OCI-M2 (cell line): ENCODE measurements around the gene ACSS1.

ENCODE experiments used
- DNase-seq: peaks from one replicate; lab custom pipeline; 2025; ENCODE audit not compliant: unreplicated experiment; lab: John Stamatoyannopoulos, UW

The ACSS1 gene

GRCh38 chr20:25079171-25079570 lies 21.2 kb upstream of the ACSS1 start:
- no peak for DNase-seq

GRCh38 chr20:25078662-25079061 lies 20.7 kb upstream of the ACSS1 start:
- DNase-seq, result no peak

GRCh38 chr20:25077610-25078169 lies 19.8 kb upstream of the ACSS1 start:
- no peak for DNase-seq

- DNase-seq, result no peak
Measured at GRCh38 chr20:25076731-25077609, 19.0 kb upstream of the ACSS1 start.

GRCh38 chr20:25076201-25076600 lies 18.3 kb upstream of the ACSS1 start:
- DNase-seq, result no peak

- no peak for DNase-seq
Measured at GRCh38 chr20:25073544-25073943, 15.6 kb upstream of the ACSS1 start.

- no peak for DNase-seq
Measured at GRCh38 chr20:25072226-25072811, 14.4 kb upstream of the ACSS1 start.

- DNase-seq, result no peak
Measured at GRCh38 chr20:25071734-25072133, 13.8 kb upstream of the ACSS1 start.

- DNase-seq, result no peak
Measured at GRCh38 chr20:25070821-25071473, 13.0 kb upstream of the ACSS1 start.

GRCh38 chr20:25067102-25067987 lies 9.4 kb upstream of the ACSS1 start:
- DNase-seq, result no peak

GRCh38 chr20:25066386-25066785 lies 8.4 kb upstream of the ACSS1 start:
- no peak for DNase-seq

GRCh38 chr20:25065625-25066338 lies 7.8 kb upstream of the ACSS1 start:
- DNase-seq, result no peak

- DNase-seq, result no peak
Measured at GRCh38 chr20:25065072-25065624, 7.2 kb upstream of the ACSS1 start.

GRCh38 chr20:25064561-25065071 lies 6.7 kb upstream of the ACSS1 start:
- DNase-seq, result no peak

- DNase-seq, result no peak
Measured at GRCh38 chr20:25063981-25064380, 6.0 kb upstream of the ACSS1 start.

GRCh38 chr20:25063546-25063945 lies 5.6 kb upstream of the ACSS1 start:
- no peak for DNase-seq

GRCh38 chr20:25062841-25063240 lies 4.9 kb upstream of the ACSS1 start:
- no peak for DNase-seq

GRCh38 chr20:25061821-25062530 lies 4.0 kb upstream of the ACSS1 start:
- DNase-seq, result no peak
